HepG2 (cell line): ENCODE results near the gene SUOX. TPM values are rescaled to one million over a fixed set of nuclear protein-coding genes. Genes with fewer than 3 reads are reported as not detected.

Source experiments
- AFF4 ChIP-seq: sonication (generic); formaldehyde crosslinking; IDR thresholded peaks from 2 replicates; pipeline ENCODE4 v1.4.0; 2020; ENCODE audit warnings: missing genetic modification reagents
- ATF7 ChIP-seq, 2 experiments: fragments of 450-650 bp in 1 of 2; sonication (generic) in 1 of 2; formaldehyde crosslinking in 1 of 2; IDR thresholded peaks; 2 replicates each; pipeline versions ENCODE4 v1.4.0 to v1.6.1; 2016 to 2020; ENCODE audit warnings: antibody characterized with exemption in 1 of 2, mild to moderate bottlenecking in 1 of 2, missing genetic modification reagents in 1 of 2
- BORCS8-MEF2B ChIP-seq: sonication (generic); formaldehyde crosslinking; IDR thresholded peaks from 2 replicates; pipeline ENCODE4 v1.8.0; 2022; ENCODE audit warnings: mild to moderate bottlenecking, missing genetic modification reagents
- CBX2 ChIP-seq, 2 experiments: fragments of 200-600 bp in 1 of 2; sonication (generic); formaldehyde crosslinking in 1 of 2; IDR thresholded peaks; 2 replicates each; pipeline versions ENCODE4 v1.7.0 to v1.8.1; 2018 to 2022; ENCODE audit warnings: low read depth in 2 of 2, low read length in 1 of 2, mild to moderate bottlenecking in 1 of 2, missing genetic modification reagents in 1 of 2
- FOXP4 ChIP-seq: sonication (generic); formaldehyde crosslinking; IDR thresholded peaks from 2 replicates; pipeline ENCODE4 v1.4.0; 2020; ENCODE audit warnings: missing genetic modification reagents
- KLF9 ChIP-seq: IDR thresholded peaks from 2 replicates; pipeline ENCODE4 v1.6.1; 2016; ENCODE audit warnings: low read depth
- MAFF ChIP-seq: IDR thresholded peaks from 2 replicates; pipeline ENCODE4 v1.6.1; 2011; ENCODE audit warnings: low read depth, low read length, improper control_type of control experiment
- MLLT10 ChIP-seq: sonication (generic); formaldehyde crosslinking; IDR thresholded peaks from 2 replicates; pipeline ENCODE4 v1.4.0; 2020; ENCODE audit warnings: missing genetic modification reagents
- PBX2 ChIP-seq: IDR thresholded peaks from 2 replicates; pipeline ENCODE4 v1.6.1; 2016; ENCODE audit warnings: control low read depth
- PLSCR1 ChIP-seq: sonication (generic); formaldehyde crosslinking; IDR thresholded peaks from 2 replicates; pipeline ENCODE4 v1.5.0; 2020; ENCODE audit warnings: missing genetic modification reagents, mild to moderate bottlenecking, borderline replicate concordance
- RAD21 ChIP-seq: fragments of 450-650 bp; formaldehyde crosslinking; IDR thresholded peaks from 2 replicates; pipeline ENCODE4 v1.5.0; 2020; ENCODE audit warnings: mild to moderate bottlenecking
- RXRA ChIP-seq: sonication (generic); formaldehyde crosslinking; IDR thresholded peaks from 2 replicates; pipeline ENCODE4 v1.5.1; 2020; ENCODE audit warnings: missing genetic modification reagents
- SOX5 ChIP-seq: IDR thresholded peaks from 2 replicates; pipeline ENCODE4 v1.6.1; 2016; ENCODE audit warnings: borderline replicate concordance
- ZFP1 ChIP-seq: IDR thresholded peaks from 2 replicates; pipeline ENCODE4 v1.6.1; 2016
- ZNF557 ChIP-seq: sonication (generic); formaldehyde crosslinking; IDR thresholded peaks from 2 replicates; pipeline ENCODE4 v1.4.0; 2020; ENCODE audit warnings: missing genetic modification reagents
- ZNF839 ChIP-seq: sonication (generic); formaldehyde crosslinking; IDR thresholded peaks from 2 replicates; pipeline ENCODE4 v1.4.0; 2020; ENCODE audit warnings: missing genetic modification reagents, mild to moderate bottlenecking, borderline replicate concordance
- polyA plus RNA-seq, 8 experiments: library from polyadenylated mRNA; depleted of rRNA in 3 of 8; stranded (reverse) in 7 of 8; unstranded in 1 of 8; fragments of >200 nt; fragmentation: Illumina TruSeq in 4 of 8; extraction: Trizol in 4 of 8; gene quantifications; 2 replicates each; pipeline versions ENCODE4 v1.2.1 to v1.2.3, GENCODE V29; 2011 to 2016; ENCODE audit warnings: low read depth in 4 of 8, missing spikeins in 1 of 8, mixed read lengths in 1 of 8; ENCODE audit not compliant: insufficient read depth in 1 of 8
- total RNA-seq, 5 experiments: library from RNA; depleted of rRNA; stranded (reverse); fragments of >200 nt; fragmentation: Illumina TruSeq; extraction: Trizol; gene quantifications; 2 replicates each; pipeline ENCODE4 v1.2.3, GENCODE V29; 2016; ENCODE audit warnings: low read depth in 1 of 5
- TF ChIP-seq, protein P1 (sequence below): sonication (generic); formaldehyde crosslinking; IDR thresholded peaks from 2 replicates; pipeline ENCODE4 v1.4.0; 2020; ENCODE audit warnings: low read depth, mild to moderate bottlenecking, missing genetic modification reagents
- TF ChIP-seq, protein P2 (sequence below): sonication (generic); formaldehyde crosslinking; IDR thresholded peaks from 2 replicates; pipeline ENCODE4 v1.9.0; 2022; ENCODE audit warnings: low read depth, missing genetic modification reagents

Gene SUOX
- total and polyA plus RNA-seq, 2 of the 13 experiments (the other 11 are each of a cell fraction or from before 2014, with no cell fraction given) = 23.9 to 25.9 TPM

DNA sequence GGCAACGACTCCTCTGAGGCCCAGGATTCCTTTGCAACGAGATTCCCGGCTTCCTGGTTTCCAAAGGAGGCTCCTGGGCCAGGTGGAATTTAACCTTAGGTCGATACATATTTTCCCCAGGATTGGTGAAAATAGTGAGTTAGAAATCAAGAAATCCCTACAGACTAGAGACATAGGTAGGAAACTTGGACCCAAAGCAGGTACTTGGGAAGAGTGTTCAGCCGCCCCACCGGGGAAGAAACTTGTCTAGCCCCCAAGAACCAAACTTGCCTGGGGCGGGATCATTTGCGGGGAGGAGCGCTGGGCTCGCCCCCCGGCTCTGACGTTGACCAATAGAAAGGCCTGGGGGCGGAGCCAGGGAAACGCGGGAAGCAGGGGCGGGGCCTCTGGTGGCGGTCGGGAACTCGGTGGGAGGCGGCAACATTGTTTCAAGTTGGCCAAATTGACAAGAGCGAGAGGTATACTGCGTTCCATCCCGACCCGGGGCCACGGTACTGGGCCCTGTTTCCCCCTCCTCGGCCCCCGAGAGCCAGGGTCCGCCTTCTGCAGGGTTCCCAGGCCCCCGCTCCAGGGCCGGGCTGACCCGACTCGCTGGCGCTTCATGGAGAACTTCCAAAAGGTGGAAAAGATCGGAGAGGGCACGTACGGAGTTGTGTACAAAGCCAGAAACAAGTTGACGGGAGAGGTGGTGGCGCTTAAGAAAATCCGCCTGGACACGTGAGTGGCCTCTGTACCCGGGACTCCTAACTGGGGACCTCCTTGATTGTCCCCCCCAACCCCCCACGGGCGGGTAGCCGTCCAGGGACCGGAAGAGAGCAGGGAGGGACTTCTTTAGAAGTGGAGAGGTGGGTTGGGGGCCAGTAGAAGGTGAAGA lies 30.4 kb upstream of the SUOX start, which contains the start of gene CDK2 (continued):
- TF ChIP-seq KLF9 (CRISPR knock-in tag) (no peak), RXRA (CRISPR knock-in tag) (no peak), ZNF839 (CRISPR knock-in tag) (no peak), SOX5 (CRISPR knock-in tag) (no peak; the same call in 1 of the 2 replicates), FOXP4 (0 out of 2 replicates have a peak, but pooled peaks have one; percentile 38), BORCS8-MEF2B (no peak), MLLT10 (no peak), CBX2 (IDR thresholded peaks at IDR 0.05; ENCODE audit: low read depth, low read length) (no peak), CBX2 (CRISPR knock-in tag; IDR thresholded peaks at IDR 0.05; ENCODE audit: low read depth) (no peak), PBX2 (no peak), ZFP1 (CRISPR knock-in tag) (no peak), ZNF557 (CRISPR knock-in tag) (no peak), RAD21 (CRISPR knock-in tag) (no peak; the same call in 1 of the 2 replicates), AFF4 (no peak), PLSCR1 (CRISPR knock-in tag) (no peak), MAFF (no peak), ATF7 (IDR thresholded peaks at IDR 0.05) (no peak), ATF7 (CRISPR knock-in tag; IDR thresholded peaks at IDR 0.05) (peak; percentile 60; the same call in 1 of the 2 replicates)
- TF ChIP-seq, protein P1, sequence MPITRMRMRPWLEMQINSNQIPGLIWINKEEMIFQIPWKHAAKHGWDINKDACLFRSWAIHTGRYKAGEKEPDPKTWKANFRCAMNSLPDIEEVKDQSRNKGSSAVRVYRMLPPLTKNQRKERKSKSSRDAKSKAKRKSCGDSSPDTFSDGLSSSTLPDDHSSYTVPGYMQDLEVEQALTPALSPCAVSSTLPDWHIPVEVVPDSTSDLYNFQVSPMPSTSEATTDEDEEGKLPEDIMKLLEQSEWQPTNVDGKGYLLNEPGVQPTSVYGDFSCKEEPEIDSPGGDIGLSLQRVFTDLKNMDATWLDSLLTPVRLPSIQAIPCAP (CRISPR knock-in tag) = no peak
- TF ChIP-seq, protein P2, sequence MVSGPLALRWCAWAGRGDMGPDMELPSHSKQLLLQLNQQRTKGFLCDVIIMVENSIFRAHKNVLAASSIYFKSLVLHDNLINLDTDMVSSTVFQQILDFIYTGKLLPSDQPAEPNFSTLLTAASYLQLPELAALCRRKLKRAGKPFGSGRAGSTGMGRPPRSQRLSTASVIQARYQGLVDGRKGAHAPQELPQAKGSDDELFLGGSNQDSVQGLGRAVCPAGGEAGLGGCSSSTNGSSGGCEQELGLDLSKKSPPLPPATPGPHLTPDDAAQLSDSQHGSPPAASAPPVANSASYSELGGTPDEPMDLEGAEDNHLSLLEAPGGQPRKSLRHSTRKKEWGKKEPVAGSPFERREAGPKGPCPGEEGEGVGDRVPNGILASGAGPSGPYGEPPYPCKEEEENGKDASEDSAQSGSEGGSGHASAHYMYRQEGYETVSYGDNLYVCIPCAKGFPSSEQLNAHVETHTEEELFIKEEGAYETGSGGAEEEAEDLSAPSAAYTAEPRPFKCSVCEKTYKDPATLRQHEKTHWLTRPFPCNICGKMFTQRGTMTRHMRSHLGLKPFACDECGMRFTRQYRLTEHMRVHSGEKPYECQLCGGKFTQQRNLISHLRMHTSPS = no peak
